ENCODE measurements around the gene ADPRM.
"Not testable (repeated sequence)": the region's sequence is repeated elsewhere in the genome, so short reads cannot be mapped to it uniquely, and the experiment has no call there.

The ADPRM gene

DNA sequence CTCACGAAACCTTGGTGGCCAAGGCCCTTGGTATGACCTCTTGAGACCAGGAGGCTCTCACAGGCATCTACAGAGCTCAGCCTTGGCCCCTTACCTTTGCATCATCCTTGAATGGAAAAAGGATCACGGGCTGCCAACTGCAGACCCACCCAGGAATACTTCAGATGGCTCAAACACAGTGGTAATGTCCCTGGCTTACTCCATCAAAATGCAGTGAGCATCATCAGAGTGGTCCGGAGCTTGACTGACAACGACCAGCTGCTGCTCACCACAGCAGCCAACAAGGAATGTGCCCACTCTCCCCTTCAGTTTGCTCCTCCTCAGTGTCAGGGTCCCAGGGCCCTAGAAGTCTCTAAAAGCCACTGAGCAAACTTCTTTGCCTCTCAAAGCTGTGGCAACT is 22.7 kb upstream of the ADPRM start:
- H3K36me3 Mint-ChIP-seq (ENCODE audit: low read depth), result peaks cover 12% of the 10 kb centered on the region
- H3K4me1 Mint-ChIP-seq (ENCODE audit: low read depth), result no peaks in the 10 kb centered on the region
- no peaks in the 10 kb centered on the region for H3K9me3 Mint-ChIP-seq
- no peak overlapping the region for H3K4me3 Mint-ChIP-seq
- no peak overlapping the region for H3K27ac Mint-ChIP-seq
- no peaks in the 10 kb centered on the region for H3K27me3 Mint-ChIP-seq (ENCODE audit: low read depth)

DNA sequence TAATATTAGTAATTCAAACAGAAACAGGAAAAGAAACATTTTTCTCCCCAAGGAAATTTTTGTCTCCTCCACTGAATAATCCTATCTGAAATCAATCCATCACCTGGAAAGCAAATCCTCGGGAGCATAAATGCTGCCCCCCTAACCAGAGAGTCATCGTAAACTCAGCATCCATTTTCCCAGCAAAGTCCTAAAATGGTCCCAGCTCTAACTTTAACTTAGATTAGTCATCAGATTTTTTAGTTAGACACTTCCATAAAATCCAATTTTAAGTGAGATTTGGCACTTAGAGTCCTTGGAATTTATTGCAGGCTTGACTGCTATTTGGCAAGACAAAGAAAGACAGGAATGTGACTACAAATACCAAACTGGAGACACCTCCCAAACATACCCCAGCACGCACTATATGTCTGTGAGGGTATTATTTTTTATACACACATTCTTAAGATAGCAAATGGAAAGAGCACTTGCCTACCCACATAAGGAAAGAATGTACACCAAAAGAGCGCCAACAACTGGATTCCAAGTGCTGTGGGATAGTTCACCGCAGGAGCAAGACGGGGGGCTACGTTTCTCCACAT is 15.4 kb upstream of the ADPRM start:
- H3K27me3 Mint-ChIP-seq (ENCODE audit: low read depth), result no peaks in the 10 kb centered on the region
- no peaks in the 10 kb centered on the region for H3K4me1 Mint-ChIP-seq (ENCODE audit: low read depth)
- no peak overlapping the region for H3K4me3 Mint-ChIP-seq
- no peak overlapping the region for H3K27ac Mint-ChIP-seq
- H3K36me3 Mint-ChIP-seq (ENCODE audit: low read depth), result peaks cover 45% of the 10 kb centered on the region
- no peaks in the 10 kb centered on the region for H3K9me3 Mint-ChIP-seq

DNA sequence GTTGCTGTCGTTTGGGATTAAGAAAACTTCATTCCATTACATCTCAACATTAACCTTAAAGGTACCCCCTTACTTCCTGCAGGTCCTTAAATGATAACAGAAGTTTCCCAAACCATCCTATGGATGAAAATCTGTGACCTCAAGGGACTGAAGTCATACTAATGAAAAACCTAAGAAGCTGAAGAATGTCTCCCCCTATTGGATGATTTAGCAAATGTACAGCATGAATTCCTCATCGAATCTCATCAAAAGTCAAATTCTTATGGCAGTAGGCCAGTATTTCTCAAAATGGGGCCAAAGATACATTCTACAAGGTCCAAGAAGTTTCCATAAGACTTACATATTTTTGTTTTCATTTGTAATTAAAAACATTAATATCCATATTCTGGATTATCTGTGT is 13.5 kb upstream of the ADPRM start:
- H3K27ac Mint-ChIP-seq, result no peak overlapping the region
- H3K36me3 Mint-ChIP-seq (ENCODE audit: low read depth), result peaks cover 40% of the 10 kb centered on the region
- H3K4me1 Mint-ChIP-seq (ENCODE audit: low read depth), result peaks cover 2% of the 10 kb centered on the region
- no peaks in the 10 kb centered on the region for H3K9me3 Mint-ChIP-seq
- H3K4me3 Mint-ChIP-seq, result no peak overlapping the region
- H3K27me3 Mint-ChIP-seq (ENCODE audit: low read depth), result no peaks in the 10 kb centered on the region

DNA sequence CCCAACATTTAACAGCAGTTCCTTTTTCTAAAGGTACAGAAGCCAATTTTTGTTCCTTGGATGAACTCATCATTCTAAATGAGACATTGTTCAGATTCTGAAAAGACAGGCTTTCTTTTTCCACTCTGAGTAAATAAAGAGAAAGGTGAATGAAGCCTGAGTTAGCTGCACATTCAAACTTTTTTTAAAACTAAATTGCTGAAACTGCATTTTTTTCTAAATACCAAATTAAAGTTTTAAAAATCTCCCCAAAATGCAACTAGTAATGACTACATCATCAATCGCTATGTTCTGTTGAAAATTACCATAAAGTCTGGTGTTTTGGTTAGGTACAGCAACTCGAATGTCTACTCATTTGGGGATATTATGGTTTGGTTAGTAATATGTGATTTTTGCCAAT is 9.9 kb upstream of the ADPRM start:
- Mint-ChIP-seq H3K9me3 (no peaks in the 10 kb centered on the region), H3K4me1 (ENCODE audit: low read depth) (peaks cover 16% of the 10 kb centered on the region), H3K27me3 (ENCODE audit: low read depth) (no peaks in the 10 kb centered on the region), H3K27ac (no peak overlapping the region), H3K4me3 (no peak overlapping the region), H3K36me3 (ENCODE audit: low read depth) (peaks cover 49% of the 10 kb centered on the region)

DNA sequence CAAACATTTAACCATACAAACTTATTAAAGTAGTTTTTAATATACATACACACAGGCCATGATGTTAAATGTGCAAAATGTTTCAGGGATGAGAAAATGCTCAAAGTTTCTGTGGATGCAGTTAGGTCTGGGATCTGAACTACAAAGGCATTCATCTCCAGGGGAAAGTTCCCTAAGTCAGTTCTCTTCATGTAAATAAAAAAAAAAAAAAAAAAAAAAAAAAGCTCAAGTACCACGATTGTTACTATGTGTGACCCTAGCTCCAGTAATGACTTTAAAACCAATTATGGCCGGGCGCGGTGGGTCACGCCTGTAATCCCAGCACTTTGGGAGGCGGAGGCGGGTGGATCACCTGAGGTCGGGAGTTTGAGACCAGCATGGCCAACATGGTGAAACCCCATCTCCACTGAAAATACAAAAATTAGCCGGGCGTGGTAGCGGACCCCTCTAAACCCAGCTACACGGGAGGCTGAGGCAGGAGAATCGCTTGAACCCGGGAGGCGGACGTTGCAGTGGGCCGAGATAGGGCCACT is 1.5 kb upstream of the ADPRM start:
- H3K4me3 Mint-ChIP-seq, result peak overlapping the region; percentile 95
- H3K36me3 Mint-ChIP-seq (ENCODE audit: low read depth), result peaks cover 32% of the 10 kb centered on the region
- peaks cover 43% of the 10 kb centered on the region for H3K4me1 Mint-ChIP-seq (ENCODE audit: low read depth)
- not testable (repeated sequence) for H3K27me3 Mint-ChIP-seq (ENCODE audit: low read depth); H3K9me3 Mint-ChIP-seq
- peak overlapping the region; percentile 36 for H3K27ac Mint-ChIP-seq

DNA sequence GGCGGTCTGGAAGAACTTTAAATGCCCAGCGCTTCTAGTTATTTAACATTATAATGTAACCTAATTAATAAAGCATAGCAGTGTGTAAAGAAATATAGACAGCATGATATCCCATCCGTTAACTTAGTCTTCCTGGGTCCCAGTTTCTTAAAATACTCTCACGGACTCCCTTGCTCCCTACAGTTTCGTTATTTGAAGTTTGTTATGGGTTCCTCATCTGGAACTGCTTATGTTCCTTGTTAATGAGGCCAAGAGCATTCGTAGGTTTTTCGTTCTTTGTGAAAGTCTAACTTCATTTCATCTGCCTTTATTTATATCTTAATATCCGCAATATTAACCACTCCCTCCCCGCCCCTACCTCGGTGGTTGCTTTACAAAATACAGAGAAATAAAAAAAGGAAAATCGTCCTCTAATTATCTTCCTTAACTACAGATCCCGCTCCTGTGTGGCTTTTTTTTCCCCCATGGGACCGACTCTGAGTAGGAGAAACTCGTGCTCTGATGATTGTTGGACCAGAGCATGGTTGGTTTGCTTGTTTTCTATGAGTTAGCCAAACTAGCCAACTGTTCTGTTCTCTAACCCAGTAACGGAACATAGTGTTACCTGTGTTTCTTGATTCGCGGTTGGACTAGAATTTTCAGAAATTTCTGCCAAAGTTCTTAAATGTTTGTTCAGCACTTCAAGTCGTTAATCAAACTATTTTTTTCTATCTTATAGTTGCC is 863 bp downstream of the ADPRM start:
- peak overlapping the region; percentile 95 for H3K4me3 Mint-ChIP-seq
- H3K36me3 Mint-ChIP-seq (ENCODE audit: low read depth), result peaks cover 20% of the 10 kb centered on the region
- H3K4me1 Mint-ChIP-seq (ENCODE audit: low read depth), result peaks cover 50% of the 10 kb centered on the region
- peak overlapping the region; percentile 95 for H3K27ac Mint-ChIP-seq
- no peaks in the 10 kb centered on the region for H3K9me3 Mint-ChIP-seq
- no peaks in the 10 kb centered on the region for H3K27me3 Mint-ChIP-seq (ENCODE audit: low read depth)

DNA sequence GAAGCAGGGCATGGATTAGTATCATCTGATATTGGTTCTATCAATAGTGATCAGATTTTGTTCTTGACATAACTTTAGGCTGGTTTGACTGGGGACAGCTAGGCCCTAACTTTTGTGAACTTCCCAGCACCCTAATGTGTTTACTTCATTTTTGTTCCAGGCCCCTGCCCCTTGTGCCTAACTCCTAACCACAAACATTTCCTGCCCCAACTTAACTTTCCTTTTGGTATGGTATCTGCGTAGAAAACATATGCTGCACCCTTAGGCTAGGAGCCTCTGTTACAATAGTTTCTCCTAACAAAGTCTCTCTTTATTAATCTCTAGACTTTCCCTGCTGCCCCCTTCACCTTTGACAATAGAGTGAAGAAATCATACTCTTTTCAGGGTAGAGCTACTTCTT is 2.5 kb downstream of the ADPRM start:
- H3K9me3 Mint-ChIP-seq, result no peaks in the 10 kb centered on the region

DNA sequence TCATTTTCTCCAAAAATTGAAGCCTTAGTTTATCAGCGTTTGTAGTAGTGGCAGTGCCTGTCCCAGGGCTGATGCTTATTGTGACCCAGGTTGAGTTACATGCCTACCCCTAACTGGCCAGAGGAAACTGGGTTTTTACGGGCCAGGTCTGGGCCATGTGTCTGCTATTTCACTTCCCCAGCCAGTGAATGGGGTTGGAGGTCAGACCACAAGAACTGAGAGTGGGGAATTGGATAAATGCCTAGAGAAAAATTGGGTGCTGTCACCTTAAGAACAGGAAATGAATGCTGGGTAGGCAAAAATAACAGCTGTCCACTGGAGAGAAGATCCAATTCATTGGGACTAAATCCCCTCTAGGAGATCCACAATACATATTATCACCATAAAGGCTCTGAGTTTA is 5.2 kb downstream of the ADPRM start:
- H3K27ac Mint-ChIP-seq, result peak overlapping the region; percentile 29
- H3K27me3 Mint-ChIP-seq (ENCODE audit: low read depth), result no peaks in the 10 kb centered on the region
- peaks cover 18% of the 10 kb centered on the region for H3K36me3 Mint-ChIP-seq (ENCODE audit: low read depth)
- H3K9me3 Mint-ChIP-seq, result no peaks in the 10 kb centered on the region
- no peak overlapping the region for H3K4me3 Mint-ChIP-seq
- peaks cover 45% of the 10 kb centered on the region for H3K4me1 Mint-ChIP-seq (ENCODE audit: low read depth)

More for the DNA sequence above, 2.5 kb downstream of the ADPRM start:
- Mint-ChIP-seq H3K27ac (peak overlapping the region; percentile 83), H3K36me3 (ENCODE audit: low read depth) (peaks cover 15% of the 10 kb centered on the region), H3K4me1 (ENCODE audit: low read depth) (peaks cover 46% of the 10 kb centered on the region), H3K27me3 (ENCODE audit: low read depth) (no peaks in the 10 kb centered on the region), H3K4me3 (peak overlapping the region; percentile 62)

DNA sequence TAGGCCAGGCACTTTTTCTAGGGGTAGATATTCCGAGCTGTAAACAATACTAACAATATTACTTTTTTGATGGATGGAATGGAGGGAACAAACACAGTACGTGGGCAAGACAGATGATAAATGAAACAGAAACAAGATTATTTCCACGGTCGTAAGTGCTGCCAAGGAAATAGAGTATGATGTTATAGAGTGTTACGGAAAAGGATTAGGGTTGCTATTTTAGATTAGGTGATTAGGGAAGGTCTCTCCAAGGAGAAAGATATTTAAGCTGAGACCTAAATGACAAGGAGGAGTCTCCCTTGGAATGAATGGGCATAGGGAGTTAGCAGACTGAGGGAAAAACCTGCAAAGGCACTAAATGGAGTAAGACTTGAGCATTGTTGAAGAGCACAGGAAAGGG is 8.3 kb downstream of the ADPRM start:
- Mint-ChIP-seq H3K27me3 (ENCODE audit: low read depth) (no peaks in the 10 kb centered on the region), H3K27ac (no peak overlapping the region), H3K4me1 (ENCODE audit: low read depth) (peaks cover 34% of the 10 kb centered on the region), H3K36me3 (ENCODE audit: low read depth) (peaks cover 36% of the 10 kb centered on the region), H3K4me3 (no peak overlapping the region), H3K9me3 (no peaks in the 10 kb centered on the region)

DNA sequence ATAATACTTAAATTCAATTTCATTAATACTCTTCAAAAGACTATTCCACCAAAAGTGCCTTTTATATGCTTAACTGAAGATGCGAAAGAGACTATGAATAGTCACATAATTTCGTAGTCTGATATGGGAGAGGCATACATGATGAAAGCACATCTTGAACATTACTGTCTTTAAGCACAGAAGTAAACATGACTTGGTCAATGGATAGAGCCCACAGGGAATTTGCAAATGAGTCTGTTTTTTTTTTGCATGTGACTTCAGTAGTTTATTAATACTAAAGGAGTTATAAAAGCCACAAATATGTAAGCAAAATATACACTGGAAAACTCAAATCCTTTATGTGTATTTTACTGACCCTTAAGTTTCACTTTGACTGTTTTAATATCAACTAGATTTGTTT is 15.9 kb downstream of the ADPRM start:
- H3K4me1 Mint-ChIP-seq (ENCODE audit: low read depth), result peaks cover 6% of the 10 kb centered on the region
- no peaks in the 10 kb centered on the region for H3K27me3 Mint-ChIP-seq (ENCODE audit: low read depth)
- H3K4me3 Mint-ChIP-seq, result no peak overlapping the region
- H3K36me3 Mint-ChIP-seq (ENCODE audit: low read depth), result peaks cover 38% of the 10 kb centered on the region
- no peaks in the 10 kb centered on the region for H3K9me3 Mint-ChIP-seq
- no peak overlapping the region for H3K27ac Mint-ChIP-seq

DNA sequence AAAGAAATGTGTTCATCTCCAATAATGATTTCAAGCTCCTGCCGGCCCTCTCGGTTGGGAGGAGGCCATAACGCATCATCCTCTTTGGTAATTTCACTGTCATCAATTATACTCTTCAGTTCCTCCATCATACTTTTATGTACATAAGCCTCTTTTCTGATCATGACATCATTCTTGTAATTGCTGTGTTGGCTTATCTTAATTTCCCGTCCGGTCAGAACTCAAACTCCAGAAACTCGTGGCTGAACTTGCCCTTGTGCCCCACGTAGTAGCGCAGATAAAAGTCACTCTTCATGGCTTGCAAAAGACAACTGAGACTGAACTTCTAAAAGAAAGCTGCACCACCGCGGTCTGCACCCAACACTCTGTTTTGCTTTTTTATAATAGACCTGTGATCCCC is 18.8 kb downstream of the ADPRM start:
- Mint-ChIP-seq H3K9me3 (no peaks in the 10 kb centered on the region), H3K36me3 (ENCODE audit: low read depth) (peaks cover 19% of the 10 kb centered on the region), H3K4me3 (no peak overlapping the region), H3K4me1 (ENCODE audit: low read depth) (no peaks in the 10 kb centered on the region), H3K27ac (no peak overlapping the region), H3K27me3 (ENCODE audit: low read depth) (no peaks in the 10 kb centered on the region)

DNA sequence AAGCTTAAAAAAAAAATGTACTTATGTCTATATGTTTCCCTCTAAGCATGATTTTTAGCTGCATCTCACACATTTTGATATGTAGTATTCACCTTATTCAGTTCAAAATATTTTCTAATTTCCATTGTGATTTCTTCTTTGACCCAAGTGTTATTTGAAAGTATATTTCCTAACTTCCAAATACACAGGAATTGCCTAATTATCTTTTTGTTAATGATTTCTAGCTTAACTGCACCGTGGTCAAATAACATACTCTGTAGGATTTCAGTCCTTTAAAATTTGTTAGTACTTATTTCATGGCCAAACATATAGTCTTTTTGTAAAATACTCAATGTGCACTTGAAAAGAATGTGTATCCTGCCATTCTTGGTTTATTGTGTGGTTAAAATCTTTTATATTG is 21.2 kb downstream of the ADPRM start:
- Mint-ChIP-seq H3K27ac (no peak overlapping the region), H3K4me3 (no peak overlapping the region), H3K9me3 (no peaks in the 10 kb centered on the region), H3K36me3 (ENCODE audit: low read depth) (peaks cover 3% of the 10 kb centered on the region), H3K4me1 (ENCODE audit: low read depth) (no peaks in the 10 kb centered on the region), H3K27me3 (ENCODE audit: low read depth) (no peaks in the 10 kb centered on the region)

DNA sequence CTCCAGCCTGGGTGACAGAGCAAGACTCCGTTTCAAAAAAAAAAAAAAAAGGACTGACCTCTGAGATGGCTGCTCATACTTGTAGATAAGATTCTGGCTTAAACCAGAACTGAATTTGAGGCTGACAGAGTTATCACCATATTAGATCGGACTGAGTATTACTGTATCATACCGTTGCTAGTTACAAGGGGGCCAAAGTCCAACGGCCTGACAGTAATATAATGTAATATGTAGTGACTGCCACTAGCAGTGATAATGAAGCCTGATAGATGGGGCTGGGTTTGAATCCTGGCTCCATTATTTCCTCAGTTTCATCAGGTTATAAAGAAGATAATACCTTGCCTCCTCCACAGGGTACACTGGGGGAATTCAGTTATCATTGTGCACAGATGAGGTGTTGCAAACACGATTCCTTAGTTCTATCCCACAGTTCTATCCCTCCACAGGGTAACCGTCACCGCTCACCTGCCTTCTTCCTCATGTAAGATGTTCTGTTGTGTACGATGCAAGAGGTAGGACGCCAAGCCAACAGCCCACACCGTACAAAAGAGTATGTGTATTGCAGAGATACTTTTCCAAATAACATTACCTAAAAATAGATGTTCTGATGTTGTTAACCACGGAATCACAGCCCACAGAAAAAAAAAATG is 27.3 kb downstream of the ADPRM start:
- Mint-ChIP-seq H3K4me1 (ENCODE audit: low read depth) (peaks cover 3% of the 10 kb centered on the region), H3K4me3 (no peak overlapping the region), H3K27me3 (ENCODE audit: low read depth) (peaks cover 5% of the 10 kb centered on the region), H3K36me3 (ENCODE audit: low read depth) (peaks cover 1% of the 10 kb centered on the region), H3K27ac (no peak overlapping the region), H3K9me3 (no peaks in the 10 kb centered on the region)

DNA sequence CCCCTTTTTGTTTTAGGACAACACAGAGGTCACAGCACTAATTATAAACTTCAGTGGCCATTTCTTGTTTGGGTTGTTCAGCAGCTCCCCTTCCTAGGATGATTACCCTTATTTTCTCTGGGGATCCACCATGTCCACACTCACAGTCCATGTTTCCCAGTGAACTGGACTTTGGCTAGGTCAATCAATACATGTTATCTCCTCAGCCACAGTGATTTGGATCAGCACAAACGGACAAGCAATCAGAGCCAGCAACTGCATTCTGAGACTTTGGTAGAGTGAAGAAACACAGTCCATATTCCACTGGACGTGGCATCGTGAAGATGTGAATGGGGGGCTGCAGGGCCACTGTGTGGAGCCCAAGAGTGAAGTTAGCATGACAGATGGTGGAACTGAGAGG is 27.9 kb downstream of the ADPRM start:
- Mint-ChIP-seq H3K27ac (no peak overlapping the region), H3K36me3 (ENCODE audit: low read depth) (peaks cover 1% of the 10 kb centered on the region), H3K4me3 (no peak overlapping the region), H3K4me1 (ENCODE audit: low read depth) (peaks cover 6% of the 10 kb centered on the region), H3K9me3 (no peaks in the 10 kb centered on the region), H3K27me3 (ENCODE audit: low read depth) (peaks cover 9% of the 10 kb centered on the region)

DNA sequence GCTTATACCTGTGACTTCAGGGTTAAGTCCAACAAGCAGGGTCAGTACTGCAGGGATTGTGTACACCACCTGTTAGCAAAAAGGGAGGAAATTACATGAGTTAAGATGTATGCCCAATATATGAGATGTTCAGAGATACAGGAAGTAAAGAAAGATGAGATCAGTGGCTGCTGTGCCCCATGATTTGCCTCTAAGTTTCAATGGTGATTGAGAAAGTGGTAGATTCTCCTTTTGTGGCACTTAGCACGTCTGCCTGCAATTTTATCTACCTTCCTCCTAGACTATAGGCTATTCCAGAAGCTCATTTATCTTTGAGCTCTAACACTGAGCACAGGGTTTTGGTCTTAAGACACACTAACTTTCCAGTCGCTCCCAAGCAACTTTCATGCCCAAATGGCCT is 28.8 kb downstream of the ADPRM start:
- no peaks in the 10 kb centered on the region for H3K9me3 Mint-ChIP-seq
- no peak overlapping the region for H3K4me3 Mint-ChIP-seq
- H3K36me3 Mint-ChIP-seq (ENCODE audit: low read depth), result peaks cover 1% of the 10 kb centered on the region
- H3K27ac Mint-ChIP-seq, result no peak overlapping the region
- H3K4me1 Mint-ChIP-seq (ENCODE audit: low read depth), result peaks cover 13% of the 10 kb centered on the region
- H3K27me3 Mint-ChIP-seq (ENCODE audit: low read depth), result peaks cover 15% of the 10 kb centered on the region
